GM23338 (cell line): ENCODE data around the gene TOP2A. TPM values are rescaled to one million over a fixed set of nuclear protein-coding genes. Genes with fewer than 3 reads are reported as not detected.

ENCODE experiments used
- ATAC-seq: fragments of 200-7000 bp; cut with Tn5 transposase; 3 replicates; pipeline ENCODE4 v1.9.1; 2020
- DNase-seq: peaks from one replicate; pipeline ENCODE4 v3.0.0-alpha.2; 2015; ENCODE audit warnings: low spot score
- H2AFZ ChIP-seq: fragments of 200-600 bp; sonication (generic); 2 replicates; pipeline ENCODE4 v1.8.0; 2016; ENCODE audit warnings: antibody characterized with exemption, mild to moderate bottlenecking, moderate library complexity
- H3F3A ChIP-seq: fragments of 200-600 bp; sonication (generic); replicated peaks from 2 replicates; pipeline ENCODE4 v1.8.0; 2017; ENCODE audit warnings: antibody characterized with exemption, mixed run types, low read depth
- H3K27ac ChIP-seq: fragments of 200-600 bp; sonication (generic); 2 replicates; pipeline ENCODE4 v1.6.1; 2016; ENCODE audit warnings: low read depth
- H3K27me3 ChIP-seq: fragments of 200-600 bp; sonication (generic); 2 replicates; pipeline ENCODE4 v1.8.0; 2016; ENCODE audit warnings: mild to moderate bottlenecking, mixed run types, moderate library complexity; ENCODE audit not compliant: insufficient read depth
- H3K36me3 ChIP-seq: fragments of 200-600 bp; sonication (generic); 2 replicates; pipeline ENCODE4 v1.8.0; 2016; ENCODE audit warnings: mild to moderate bottlenecking; ENCODE audit not compliant: insufficient read depth
- H3K4me1 ChIP-seq: fragments of 200-600 bp; sonication (generic); 2 replicates; pipeline ENCODE4 v1.8.0; 2016; ENCODE audit warnings: mild to moderate bottlenecking, moderate library complexity; ENCODE audit not compliant: insufficient read depth
- H3K4me2 ChIP-seq: fragments of 200-600 bp; sonication (generic); 2 replicates; pipeline ENCODE4 v1.7.1; 2017; ENCODE audit warnings: mixed run types
- H3K4me3 ChIP-seq: fragments of 200-600 bp; sonication (generic); 2 replicates; pipeline ENCODE4 v1.6.1; 2016; ENCODE audit warnings: mixed run types
- H3K79me2 ChIP-seq: fragments of 200-600 bp; sonication (generic); replicated peaks from 2 replicates; pipeline ENCODE4 v1.8.0; 2017; ENCODE audit warnings: mild to moderate bottlenecking; ENCODE audit not compliant: insufficient read depth
- H3K9me2 ChIP-seq: fragments of 200-600 bp; sonication (generic); 2 replicates; pipeline ENCODE4 v1.8.0; 2017; ENCODE audit not compliant: insufficient read depth
- H4K20me1 ChIP-seq: fragments of 200-600 bp; sonication (generic); replicated peaks from 2 replicates; pipeline ENCODE4 v1.8.0; 2017; ENCODE audit warnings: mild to moderate bottlenecking; ENCODE audit not compliant: insufficient read depth
- H3K27ac Mint-ChIP-seq: 2 replicates; pipeline ENCODE4 v1.8.0; 2020; ENCODE audit warnings: inconsistent platforms, mild to moderate bottlenecking, moderate library complexity, mixed read lengths
- H3K27me3 Mint-ChIP-seq: 3 replicates; pipeline ENCODE4 v1.8.0; 2022; ENCODE audit warnings: low read depth, mild to moderate bottlenecking, moderate library complexity, mixed read lengths, inconsistent platforms; ENCODE audit not compliant: insufficient read depth, poor library complexity
- H3K36me3 Mint-ChIP-seq: 3 replicates; pipeline ENCODE4 v1.8.0; 2021; ENCODE audit warnings: low read depth, mild to moderate bottlenecking, inconsistent platforms, moderate library complexity, mixed read lengths
- H3K4me1 Mint-ChIP-seq: 3 replicates; pipeline ENCODE4 v1.8.0; 2020; ENCODE audit warnings: mild to moderate bottlenecking, inconsistent platforms, mixed read lengths
- H3K4me3 Mint-ChIP-seq: 3 replicates; pipeline ENCODE4 v1.8.0; 2021; ENCODE audit warnings: moderate library complexity, mild to moderate bottlenecking, inconsistent platforms, mixed read lengths
- H3K9me3 Mint-ChIP-seq: 3 replicates; pipeline ENCODE4 v1.8.0; 2020; ENCODE audit warnings: moderate library complexity, mild to moderate bottlenecking, inconsistent platforms, mixed read lengths
- CREB1 ChIP-seq: fragments of 250-450 bp; sonication (Bioruptor Pico); IDR thresholded peaks from 2 replicates; pipeline ENCODE4 v1.5.0; 2020; ENCODE audit warnings: low read depth, mild to moderate bottlenecking, moderate library complexity
- EZH2 ChIP-seq: fragments of 200-600 bp; sonication (generic); IDR thresholded peaks from one replicate; pipeline ENCODE4 v1.8.0; 2017; ENCODE audit warnings: antibody characterized with exemption, mild to moderate bottlenecking, low read depth; ENCODE audit not compliant: unreplicated experiment
- EZH2phosphoT487 ChIP-seq: fragments of 200-600 bp; sonication (generic); IDR thresholded peaks from one replicate; pipeline ENCODE4 v1.8.1; 2018; ENCODE audit warnings: antibody characterized with exemption; ENCODE audit not compliant: unreplicated experiment
- JUNB ChIP-seq: IDR thresholded peaks from one replicate; pipeline ENCODE4 v1.6.1; 2016; ENCODE audit warnings: antibody characterized with exemption; ENCODE audit not compliant: unreplicated experiment
- NANOG ChIP-seq: IDR thresholded peaks from 2 replicates; pipeline ENCODE4 v1.6.1; 2016; ENCODE audit warnings: antibody characterized with exemption, borderline replicate concordance
- POLR2AphosphoS5 ChIP-seq: IDR thresholded peaks from 2 replicates; pipeline ENCODE4 v1.6.1; 2016; ENCODE audit warnings: antibody characterized with exemption, low read depth
- STAT1 ChIP-seq: IDR thresholded peaks from one replicate; pipeline ENCODE4 v1.6.1; 2016; ENCODE audit warnings: antibody characterized with exemption; ENCODE audit not compliant: unreplicated experiment
- ZNF114 ChIP-seq: fragments of 250-450 bp; sonication (Bioruptor Pico); IDR thresholded peaks from 2 replicates; pipeline ENCODE4 v1.5.0; 2020; ENCODE audit warnings: mild to moderate bottlenecking, moderate library complexity
- ZNF331 ChIP-seq: fragments of 250-450 bp; sonication (Bioruptor Pico); IDR thresholded peaks from 2 replicates; pipeline ENCODE4 v1.5.0; 2020; ENCODE audit warnings: low read depth, mild to moderate bottlenecking, moderate library complexity
- polyA plus RNA-seq: library from polyadenylated mRNA; unstranded; fragments of >200 nt; fragmentation: Nextera tagmentation; extraction: Ambion mirVana; gene quantifications from 2 replicates; pipeline ENCODE4 v1.2.1, GENCODE V29; 2016
- total RNA-seq: library from RNA; depleted of rRNA; stranded (reverse); fragments of >200 nt; shearing (Covaris generic); gene quantifications from 2 replicates; pipeline ENCODE4 v1.2.3, GENCODE V29; 2014
- TF ChIP-seq, protein P1 (sequence below): fragments of 250-450 bp; sonication (Bioruptor Pico); IDR thresholded peaks from 2 replicates; pipeline ENCODE4 v1.5.0; 2020; ENCODE audit warnings: mild to moderate bottlenecking, moderate library complexity
- TF ChIP-seq, protein P2 (sequence below): IDR thresholded peaks from one replicate; pipeline ENCODE4 v1.6.1; 2018; ENCODE audit warnings: antibody characterized with exemption; ENCODE audit not compliant: unreplicated experiment
- TF ChIP-seq, protein P3 (sequence below): IDR thresholded peaks from 2 replicates; pipeline ENCODE4 v1.6.1; 2016; ENCODE audit warnings: antibody characterized with exemption
- TF ChIP-seq, protein P4 (sequence below), 2 experiments: fragments of 200-600 bp in 1 of 2; sonication (generic) in 1 of 2; conservative IDR thresholded peaks; 2 replicates each; pipeline versions ENCODE4 v1.5.1 to v1.6.1; 2016 to 2017; ENCODE audit warnings: antibody characterized with exemption in 2 of 2, low read depth in 2 of 2, mild to moderate bottlenecking in 2 of 2, moderate library complexity in 1 of 2

TOP2A gene
- total and polyA plus RNA-seq, 2 experiments from 2014 or later, result 263 to 442 TPM

DNA sequence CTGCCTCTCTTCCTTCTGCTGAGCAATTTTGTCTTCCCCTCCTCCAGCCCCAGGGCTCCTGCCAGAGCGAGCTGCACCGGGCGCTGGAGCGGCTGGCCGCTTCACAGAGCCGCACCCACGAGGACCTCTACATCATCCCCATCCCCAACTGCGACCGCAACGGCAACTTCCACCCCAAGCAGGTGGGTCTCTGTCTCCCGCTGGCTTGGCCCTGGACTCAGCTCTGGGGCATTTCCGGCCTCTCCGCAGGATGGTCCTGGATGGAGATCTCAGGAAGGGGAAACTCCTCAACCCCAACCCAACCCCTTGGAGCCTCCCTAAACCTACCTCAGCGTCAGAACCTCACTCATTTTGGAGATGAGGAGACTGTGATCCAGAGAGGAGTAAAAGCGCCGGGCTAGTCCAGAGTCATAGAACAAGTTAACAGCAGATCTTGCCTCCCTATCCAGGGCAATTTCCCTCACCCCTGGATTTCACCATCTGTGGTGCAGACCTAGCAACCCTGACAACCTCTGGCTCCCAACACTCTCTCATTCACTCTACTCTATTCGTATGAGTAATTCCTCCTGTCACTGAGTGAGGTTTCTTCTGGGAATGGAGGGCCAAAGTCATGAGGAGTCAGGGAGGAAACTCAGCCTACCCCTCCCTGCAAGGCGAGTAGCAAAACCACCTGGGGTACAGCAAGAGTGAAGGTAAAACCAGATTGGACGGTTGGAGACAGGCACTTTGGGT lies 36.4 kb upstream of the TOP2A start:
- Histone ChIP-seq H3K4me3 (no peak overlapping the region), H3K27me3 (no peaks in the 10 kb centered on the region), H3K4me1 (peaks cover 11% of the 10 kb centered on the region), H4K20me1 (no peaks in the 10 kb centered on the region), H3K36me3 (peaks cover 7% of the 10 kb centered on the region; the same call in 1 of the 2 replicates), H3K27ac (no peak overlapping the region), H3F3A (no peaks in the 10 kb centered on the region), H3K4me2 (no peak overlapping the region), H2AFZ (no peak overlapping the region), H3K79me2 (peaks cover 28% of the 10 kb centered on the region), H3K9me2 (no peaks in the 10 kb centered on the region)
- Mint-ChIP-seq H3K27me3 (peaks cover 20% of the 10 kb centered on the region), H3K9me3 (no peaks in the 10 kb centered on the region), H3K36me3 (peaks cover 53% of the 10 kb centered on the region), H3K4me1 (peaks cover 22% of the 10 kb centered on the region), H3K4me3 (no peak overlapping the region), H3K27ac (no peak overlapping the region)
- TF ChIP-seq STAT1 (no peak), ZNF331 (CRISPR knock-in tag) (no peak), EZH2phosphoT487 (no peak), EZH2 (no peak), NANOG (no peak), ZNF114 (CRISPR knock-in tag) (no peak), CREB1 (CRISPR knock-in tag) (no peak), POLR2AphosphoS5 (no peak), JUNB (no peak)
- TF ChIP-seq, protein P1, sequence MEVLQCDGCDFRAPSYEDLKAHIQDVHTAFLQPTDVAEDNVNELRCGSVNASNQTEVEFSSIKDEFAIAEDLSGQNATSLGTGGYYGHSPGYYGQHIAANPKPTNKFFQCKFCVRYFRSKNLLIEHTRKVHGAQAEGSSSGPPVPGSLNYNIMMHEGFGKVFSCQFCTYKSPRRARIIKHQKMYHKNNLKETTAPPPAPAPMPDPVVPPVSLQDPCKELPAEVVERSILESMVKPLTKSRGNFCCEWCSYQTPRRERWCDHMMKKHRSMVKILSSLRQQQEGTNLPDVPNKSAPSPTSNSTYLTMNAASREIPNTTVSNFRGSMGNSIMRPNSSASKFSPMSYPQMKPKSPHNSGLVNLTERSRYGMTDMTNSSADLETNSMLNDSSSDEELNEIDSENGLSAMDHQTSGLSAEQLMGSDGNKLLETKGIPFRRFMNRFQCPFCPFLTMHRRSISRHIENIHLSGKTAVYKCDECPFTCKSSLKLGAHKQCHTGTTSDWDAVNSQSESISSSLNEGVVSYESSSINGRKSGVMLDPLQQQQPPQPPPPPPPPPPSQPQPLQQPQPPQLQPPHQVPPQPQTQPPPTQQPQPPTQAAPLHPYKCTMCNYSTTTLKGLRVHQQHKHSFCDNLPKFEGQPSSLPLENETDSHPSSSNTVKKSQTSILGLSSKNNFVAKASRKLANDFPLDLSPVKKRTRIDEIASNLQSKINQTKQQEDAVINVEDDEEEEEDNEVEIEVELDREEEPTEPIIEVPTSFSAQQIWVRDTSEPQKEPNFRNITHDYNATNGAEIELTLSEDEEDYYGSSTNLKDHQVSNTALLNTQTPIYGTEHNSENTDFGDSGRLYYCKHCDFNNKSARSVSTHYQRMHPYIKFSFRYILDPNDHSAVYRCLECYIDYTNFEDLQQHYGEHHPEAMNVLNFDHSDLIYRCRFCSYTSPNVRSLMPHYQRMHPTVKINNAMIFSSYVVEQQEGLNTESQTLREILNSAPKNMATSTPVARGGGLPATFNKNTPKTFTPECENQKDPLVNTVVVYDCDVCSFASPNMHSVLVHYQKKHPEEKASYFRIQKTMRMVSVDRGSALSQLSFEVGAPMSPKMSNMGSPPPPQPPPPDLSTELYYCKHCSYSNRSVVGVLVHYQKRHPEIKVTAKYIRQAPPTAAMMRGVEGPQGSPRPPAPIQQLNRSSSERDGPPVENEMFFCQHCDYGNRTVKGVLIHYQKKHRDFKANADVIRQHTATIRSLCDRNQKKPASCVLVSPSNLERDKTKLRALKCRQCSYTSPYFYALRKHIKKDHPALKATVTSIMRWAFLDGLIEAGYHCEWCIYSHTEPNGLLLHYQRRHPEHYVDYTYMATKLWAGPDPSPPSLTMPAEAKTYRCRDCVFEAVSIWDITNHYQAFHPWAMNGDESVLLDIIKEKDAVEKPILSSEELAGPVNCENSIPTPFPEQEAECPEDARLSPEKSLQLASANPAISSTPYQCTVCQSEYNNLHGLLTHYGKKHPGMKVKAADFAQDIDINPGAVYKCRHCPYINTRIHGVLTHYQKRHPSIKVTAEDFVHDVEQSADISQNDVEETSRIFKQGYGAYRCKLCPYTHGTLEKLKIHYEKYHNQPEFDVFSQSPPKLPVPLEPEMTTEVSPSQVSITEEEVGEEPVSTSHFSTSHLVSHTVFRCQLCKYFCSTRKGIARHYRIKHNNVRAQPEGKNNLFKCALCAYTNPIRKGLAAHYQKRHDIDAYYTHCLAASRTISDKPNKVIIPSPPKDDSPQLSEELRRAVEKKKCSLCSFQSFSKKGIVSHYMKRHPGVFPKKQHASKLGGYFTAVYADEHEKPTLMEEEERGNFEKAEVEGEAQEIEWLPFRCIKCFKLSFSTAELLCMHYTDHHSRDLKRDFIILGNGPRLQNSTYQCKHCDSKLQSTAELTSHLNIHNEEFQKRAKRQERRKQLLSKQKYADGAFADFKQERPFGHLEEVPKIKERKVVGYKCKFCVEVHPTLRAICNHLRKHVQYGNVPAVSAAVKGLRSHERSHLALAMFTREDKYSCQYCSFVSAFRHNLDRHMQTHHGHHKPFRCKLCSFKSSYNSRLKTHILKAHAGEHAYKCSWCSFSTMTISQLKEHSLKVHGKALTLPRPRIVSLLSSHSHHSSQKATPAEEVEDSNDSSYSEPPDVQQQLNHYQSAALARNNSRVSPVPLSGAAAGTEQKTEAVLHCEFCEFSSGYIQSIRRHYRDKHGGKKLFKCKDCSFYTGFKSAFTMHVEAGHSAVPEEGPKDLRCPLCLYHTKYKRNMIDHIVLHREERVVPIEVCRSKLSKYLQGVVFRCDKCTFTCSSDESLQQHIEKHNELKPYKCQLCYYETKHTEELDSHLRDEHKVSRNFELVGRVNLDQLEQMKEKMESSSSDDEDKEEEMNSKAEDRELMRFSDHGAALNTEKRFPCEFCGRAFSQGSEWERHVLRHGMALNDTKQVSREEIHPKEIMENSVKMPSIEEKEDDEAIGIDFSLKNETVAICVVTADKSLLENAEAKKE (CRISPR knock-in tag), result no peak
- TF ChIP-seq, protein P2, sequence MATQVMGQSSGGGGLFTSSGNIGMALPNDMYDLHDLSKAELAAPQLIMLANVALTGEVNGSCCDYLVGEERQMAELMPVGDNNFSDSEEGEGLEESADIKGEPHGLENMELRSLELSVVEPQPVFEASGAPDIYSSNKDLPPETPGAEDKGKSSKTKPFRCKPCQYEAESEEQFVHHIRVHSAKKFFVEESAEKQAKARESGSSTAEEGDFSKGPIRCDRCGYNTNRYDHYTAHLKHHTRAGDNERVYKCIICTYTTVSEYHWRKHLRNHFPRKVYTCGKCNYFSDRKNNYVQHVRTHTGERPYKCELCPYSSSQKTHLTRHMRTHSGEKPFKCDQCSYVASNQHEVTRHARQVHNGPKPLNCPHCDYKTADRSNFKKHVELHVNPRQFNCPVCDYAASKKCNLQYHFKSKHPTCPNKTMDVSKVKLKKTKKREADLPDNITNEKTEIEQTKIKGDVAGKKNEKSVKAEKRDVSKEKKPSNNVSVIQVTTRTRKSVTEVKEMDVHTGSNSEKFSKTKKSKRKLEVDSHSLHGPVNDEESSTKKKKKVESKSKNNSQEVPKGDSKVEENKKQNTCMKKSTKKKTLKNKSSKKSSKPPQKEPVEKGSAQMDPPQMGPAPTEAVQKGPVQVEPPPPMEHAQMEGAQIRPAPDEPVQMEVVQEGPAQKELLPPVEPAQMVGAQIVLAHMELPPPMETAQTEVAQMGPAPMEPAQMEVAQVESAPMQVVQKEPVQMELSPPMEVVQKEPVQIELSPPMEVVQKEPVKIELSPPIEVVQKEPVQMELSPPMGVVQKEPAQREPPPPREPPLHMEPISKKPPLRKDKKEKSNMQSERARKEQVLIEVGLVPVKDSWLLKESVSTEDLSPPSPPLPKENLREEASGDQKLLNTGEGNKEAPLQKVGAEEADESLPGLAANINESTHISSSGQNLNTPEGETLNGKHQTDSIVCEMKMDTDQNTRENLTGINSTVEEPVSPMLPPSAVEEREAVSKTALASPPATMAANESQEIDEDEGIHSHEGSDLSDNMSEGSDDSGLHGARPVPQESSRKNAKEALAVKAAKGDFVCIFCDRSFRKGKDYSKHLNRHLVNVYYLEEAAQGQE, result no peak
- TF ChIP-seq, protein P3, sequence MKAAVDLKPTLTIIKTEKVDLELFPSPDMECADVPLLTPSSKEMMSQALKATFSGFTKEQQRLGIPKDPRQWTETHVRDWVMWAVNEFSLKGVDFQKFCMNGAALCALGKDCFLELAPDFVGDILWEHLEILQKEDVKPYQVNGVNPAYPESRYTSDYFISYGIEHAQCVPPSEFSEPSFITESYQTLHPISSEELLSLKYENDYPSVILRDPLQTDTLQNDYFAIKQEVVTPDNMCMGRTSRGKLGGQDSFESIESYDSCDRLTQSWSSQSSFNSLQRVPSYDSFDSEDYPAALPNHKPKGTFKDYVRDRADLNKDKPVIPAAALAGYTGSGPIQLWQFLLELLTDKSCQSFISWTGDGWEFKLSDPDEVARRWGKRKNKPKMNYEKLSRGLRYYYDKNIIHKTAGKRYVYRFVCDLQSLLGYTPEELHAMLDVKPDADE, result no peak
- TF ChIP-seq, protein P4, sequence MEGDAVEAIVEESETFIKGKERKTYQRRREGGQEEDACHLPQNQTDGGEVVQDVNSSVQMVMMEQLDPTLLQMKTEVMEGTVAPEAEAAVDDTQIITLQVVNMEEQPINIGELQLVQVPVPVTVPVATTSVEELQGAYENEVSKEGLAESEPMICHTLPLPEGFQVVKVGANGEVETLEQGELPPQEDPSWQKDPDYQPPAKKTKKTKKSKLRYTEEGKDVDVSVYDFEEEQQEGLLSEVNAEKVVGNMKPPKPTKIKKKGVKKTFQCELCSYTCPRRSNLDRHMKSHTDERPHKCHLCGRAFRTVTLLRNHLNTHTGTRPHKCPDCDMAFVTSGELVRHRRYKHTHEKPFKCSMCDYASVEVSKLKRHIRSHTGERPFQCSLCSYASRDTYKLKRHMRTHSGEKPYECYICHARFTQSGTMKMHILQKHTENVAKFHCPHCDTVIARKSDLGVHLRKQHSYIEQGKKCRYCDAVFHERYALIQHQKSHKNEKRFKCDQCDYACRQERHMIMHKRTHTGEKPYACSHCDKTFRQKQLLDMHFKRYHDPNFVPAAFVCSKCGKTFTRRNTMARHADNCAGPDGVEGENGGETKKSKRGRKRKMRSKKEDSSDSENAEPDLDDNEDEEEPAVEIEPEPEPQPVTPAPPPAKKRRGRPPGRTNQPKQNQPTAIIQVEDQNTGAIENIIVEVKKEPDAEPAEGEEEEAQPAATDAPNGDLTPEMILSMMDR (conservative IDR thresholded peaks at IDR 0.05; ENCODE audit: low read depth in 2 of 2), result no peak
- no peak for DNase-seq
- no peak for ATAC-seq
